Right cardiac atrium (tissue), 5 donors: ENCODE results near the gene FCRLA. TPM values are rescaled to one million over a fixed set of nuclear protein-coding genes. Genes with fewer than 3 reads are reported as not detected.

ENCODE experiments used
- ATAC-seq, 2 donors: fragments of 200-7000 bp; cut with Tn5 transposase; one replicate each; pipeline versions ENCODE4 v1.8.0 to v1.9.1; 2020; ENCODE audit warnings: moderate library complexity in 2 of 2, mild to moderate bottlenecking in 1 of 2
- DNase-seq, 3 donors: peaks; one replicate each; pipeline ENCODE4 v3.0.0-alpha.2; 2020
- H3K27ac ChIP-seq: one replicate; pipeline ENCODE4 v1.5.1; 2013; ENCODE audit warnings: mild to moderate bottlenecking, low read length, control low read depth, moderate library complexity
- H3K27me3 ChIP-seq: one replicate; pipeline ENCODE4 v1.6.1; 2013; ENCODE audit not compliant: control insufficient read depth, insufficient read depth
- H3K4me1 ChIP-seq: one replicate; pipeline ENCODE4 v1.6.1; 2013; ENCODE audit warnings: low read length; ENCODE audit not compliant: control insufficient read depth, insufficient read depth
- H3K4me3 ChIP-seq: one replicate; pipeline ENCODE4 v1.5.1; 2013; ENCODE audit warnings: low read length, control low read depth
- H3K9me3 ChIP-seq: one replicate; pipeline ENCODE4 v1.6.1; 2013; ENCODE audit warnings: low read length; ENCODE audit not compliant: control insufficient read depth
- WGBS: extraction: QIAGEN DNeasy Blood & Tissue Kit; methylation state at CpG from one replicate; pipeline ENCODE4 v1.1.7; 2013; 5-methylcytosine and 5-hydroxymethylcytosine counted together
- intact Hi-C, 4 donors: fragments of 100-400 bp; cut with DNase I; formaldehyde crosslinking; loops; one replicate each; pipeline versions ENCODE4 v1.11.0 to v1.14.0; 2022 to 2023
- polyA plus RNA-seq: library from polyadenylated mRNA; stranded (reverse); fragments of 200-250 nt; gene quantifications from one replicate; pipeline ENCODE4 v1.2.3, GENCODE V29; 2013
- total RNA-seq, 4 donors: library from RNA; stranded (reverse); fragmentation: NEBNext Ultra II Directional; extraction: Animal tissue kit (Norgen Biotek cat#: 25700); gene quantifications; one replicate each; pipeline ENCODE4 v1.2.1, GENCODE V29; 2021
- donor health status: healthy with polysubstance abuse.
- donor health status: DM: no; HTN: yes; CAD: no.
- donor health status: DM: no; HTN: no; CAD: no.
- donor health status: DM: no; HTN: yes; CAD: no; lungs with severe emphysema.
- donor health status: DM: yes; HTN: yes; CAD: no.

Gene FCRLA
- total and polyA plus RNA-seq, 5 donors, result 0.23 TPM; not detected in 4

GRCh38 chr1:161735837-161736236, 28.8 kb downstream of the FCRLA start:
- WGBS, result 90% methylated on average over 3 of the region's 3 CpGs

GRCh38 chr1:161736335-161736969, 29.4 kb downstream of the FCRLA start:
- Histone ChIP-seq H3K4me3 (no peak overlapping the region), H3K27me3 (no peaks in the 10 kb centered on the region), H3K27ac (no peak overlapping the region), H3K9me3 (no peaks in the 10 kb centered on the region), H3K4me1 (peaks cover 1% of the 10 kb centered on the region)
- 72% methylated on average over 4 of the region's 4 CpGs for WGBS
- no peak for DNase-seq
- ATAC-seq, result no peak
- intact Hi-C loops, result no loop called here

More at GRCh38 chr1:161735837-161736236, 28.8 kb downstream of the FCRLA start:
- Histone ChIP-seq H3K9me3 (no peaks in the 10 kb centered on the region), H3K27me3 (no peaks in the 10 kb centered on the region), H3K4me1 (no peaks in the 10 kb centered on the region), H3K4me3 (no peak overlapping the region), H3K27ac (no peak overlapping the region)
- intact Hi-C loops, result no loop called here
- ATAC-seq (no peak), DNase-seq (no peak)

GRCh38 chr1:161737625-161738024, 30.6 kb downstream of the FCRLA start:
- DNase-seq (no peak), ATAC-seq (no peak)
- intact Hi-C loops, result no loop called here
- no peaks in the 10 kb centered on the region for H3K27me3 ChIP-seq
- H3K4me3 ChIP-seq, result no peak overlapping the region
- H3K27ac ChIP-seq, result no peak overlapping the region
- 67% methylated on average over 2 of the region's 2 CpGs for WGBS
- H3K9me3 ChIP-seq, result no peaks in the 10 kb centered on the region
- peaks cover 1% of the 10 kb centered on the region for H3K4me1 ChIP-seq

- H3K9me3 ChIP-seq, result no peaks in the 10 kb centered on the region
- H3K4me1 ChIP-seq, result peaks cover 1% of the 10 kb centered on the region
- ATAC-seq (peak; percentile 73), DNase-seq (peak; percentile 36 to 73 (median 69))
- no peak overlapping the region for H3K4me3 ChIP-seq
- 83% methylated on average over 4 of the region's 4 CpGs for WGBS
- no peaks in the 10 kb centered on the region for H3K27me3 ChIP-seq
- no peak overlapping the region for H3K27ac ChIP-seq
- intact Hi-C loops, result no loop called here
These were observed 31.7 kb downstream of the FCRLA start for GRCh38 chr1:161738627-161739287.

GRCh38 chr1:161739865-161740566, 33.0 kb downstream of the FCRLA start:
- Histone ChIP-seq H3K9me3 (no peaks in the 10 kb centered on the region), H3K27me3 (no peaks in the 10 kb centered on the region), H3K4me1 (peaks cover 1% of the 10 kb centered on the region), H3K27ac (peak overlapping the region; percentile 37), H3K4me3 (no peak overlapping the region)
- WGBS, result 43% methylated on average over 8 of the region's 8 CpGs
- DNase-seq, result no peak
- intact Hi-C loops, result loop anchor here in 3 of 4 donors (5.0 to 10.0 kb wide), 5 partner anchors 93 to 255 kb away; no protein-coding TSS in a partner anchor
- ATAC-seq, result peak; percentile 41 to 42

GRCh38 chr1:161740921-161741320, 33.9 kb downstream of the FCRLA start:
- ATAC-seq (no peak), DNase-seq (no peak)
- 78% methylated on average over 6 of the region's 6 CpGs for WGBS
- intact Hi-C loops, result loop anchor here in 3 of 4 donors (5.0 to 10.0 kb wide), 5 partner anchors 94 to 256 kb away; no protein-coding TSS in a partner anchor
- Histone ChIP-seq H3K4me1 (peaks cover 1% of the 10 kb centered on the region), H3K27me3 (no peaks in the 10 kb centered on the region), H3K9me3 (no peaks in the 10 kb centered on the region), H3K4me3 (no peak overlapping the region), H3K27ac (no peak overlapping the region)

- H3K4me3 ChIP-seq, result no peak overlapping the region
- H3K9me3 ChIP-seq, result no peaks in the 10 kb centered on the region
- ATAC-seq (no peak), DNase-seq (no peak)
- peaks cover 1% of the 10 kb centered on the region for H3K4me1 ChIP-seq
- WGBS, result 80% methylated on average over 9 of the region's 9 CpGs
- H3K27ac ChIP-seq, result no peak overlapping the region
- intact Hi-C loops, result loop anchor here in 3 of 4 donors (5.0 to 10.0 kb wide), 5 partner anchors 96 to 258 kb away; no protein-coding TSS in a partner anchor
- H3K27me3 ChIP-seq, result no peaks in the 10 kb centered on the region
These were observed 36.2 kb downstream of the FCRLA start for GRCh38 chr1:161743231-161743630.

- Histone ChIP-seq H3K4me1 (peaks cover 5% of the 10 kb centered on the region), H3K27me3 (no peaks in the 10 kb centered on the region), H3K27ac (no peak overlapping the region), H3K9me3 (no peaks in the 10 kb centered on the region), H3K4me3 (no peak overlapping the region)
- 63% methylated on average over 6 of the region's 6 CpGs for WGBS
- DNase-seq (no peak), ATAC-seq (no peak)
- intact Hi-C loops, result loop anchor here in 3 of 4 donors (10.0 kb wide), 4 partner anchors 103 to 263 kb away; no protein-coding TSS in a partner anchor
These were observed 40.8 kb downstream of the FCRLA start for GRCh38 chr1:161747801-161748200.

- Histone ChIP-seq H3K27me3 (no peaks in the 10 kb centered on the region), H3K27ac (peak within 1 kb of the TSS; percentile 86)
- WGBS, result under 1% methylated on average over 65 of the region's 65 CpGs
These were observed 42.7 kb downstream of the FCRLA start, which contains the start of gene DUSP12 for GRCh38 chr1:161749509-161750407. TSS of gene DUSP12 (plus strand) at chr1:161749786. CDS start at chr1:161749802, 16 bp downstream.

GRCh38 chr1:161763522-161764098, 56.6 kb downstream of the FCRLA start:
- H3K27ac ChIP-seq, result no peak overlapping the region
- ATAC-seq (no peak), DNase-seq (peak in 1 of 3 donors; percentile 41)
- WGBS, result 70% methylated on average over 7 of the region's 7 CpGs
- no peak overlapping the region for H3K4me3 ChIP-seq
- no peaks in the 10 kb centered on the region for H3K9me3 ChIP-seq
- intact Hi-C loops, result no loop called here
- peaks cover 2% of the 10 kb centered on the region for H3K4me1 ChIP-seq
- H3K27me3 ChIP-seq, result no peaks in the 10 kb centered on the region

More at GRCh38 chr1:161749509-161750407, 42.7 kb downstream of the FCRLA start, which contains the start of gene DUSP12:
- H3K4me1 ChIP-seq, result peaks cover 5% of the 10 kb centered on the region
- intact Hi-C loops, result loop anchor here in 3 of 4 donors (10.0 kb wide), 4 partner anchors 105 to 265 kb away; no protein-coding TSS in a partner anchor
- peak within 1 kb of the TSS; percentile 81 for H3K4me3 ChIP-seq
- peak; percentile 99 for ATAC-seq
- H3K9me3 ChIP-seq, result no peaks in the 10 kb centered on the region
- DNase-seq, result peak; percentile 96 to 98 (median 97)
